GM23338 (cell line): ENCODE data around the gene NRDE2.
A peak's percentile ranks its signal among the peaks of the same experiment; 100 is the strongest.

Experiments
- CREB1 ChIP-seq: fragments of 250-450 bp; sonication (Bioruptor Pico); IDR thresholded peaks from 2 replicates; pipeline ENCODE4 v1.5.0; 2020; ENCODE audit warnings: low read depth, mild to moderate bottlenecking, moderate library complexity
- CTCF ChIP-seq, 2 experiments: fragments of 200-600 bp in 1 of 2; sonication (generic) in 1 of 2; conservative IDR thresholded peaks; 2 replicates each; pipeline versions ENCODE4 v1.5.1 to v1.6.1; 2016 to 2017; ENCODE audit warnings: antibody characterized with exemption in 2 of 2, low read depth in 2 of 2, mild to moderate bottlenecking in 2 of 2, moderate library complexity in 1 of 2
- ETS1 ChIP-seq: IDR thresholded peaks from 2 replicates; pipeline ENCODE4 v1.6.1; 2016; ENCODE audit warnings: antibody characterized with exemption
- EZH2 ChIP-seq: fragments of 200-600 bp; sonication (generic); IDR thresholded peaks from one replicate; pipeline ENCODE4 v1.8.0; 2017; ENCODE audit warnings: antibody characterized with exemption, mild to moderate bottlenecking, low read depth; ENCODE audit not compliant: unreplicated experiment
- EZH2phosphoT487 ChIP-seq: fragments of 200-600 bp; sonication (generic); IDR thresholded peaks from one replicate; pipeline ENCODE4 v1.8.1; 2018; ENCODE audit warnings: antibody characterized with exemption; ENCODE audit not compliant: unreplicated experiment
- POLR2AphosphoS5 ChIP-seq: IDR thresholded peaks from 2 replicates; pipeline ENCODE4 v1.6.1; 2016; ENCODE audit warnings: antibody characterized with exemption, low read depth
- ZNF114 ChIP-seq: fragments of 250-450 bp; sonication (Bioruptor Pico); IDR thresholded peaks from 2 replicates; pipeline ENCODE4 v1.5.0; 2020; ENCODE audit warnings: mild to moderate bottlenecking, moderate library complexity
- ZNF331 ChIP-seq: fragments of 250-450 bp; sonication (Bioruptor Pico); IDR thresholded peaks from 2 replicates; pipeline ENCODE4 v1.5.0; 2020; ENCODE audit warnings: low read depth, mild to moderate bottlenecking, moderate library complexity
- ZNF462 ChIP-seq: fragments of 250-450 bp; sonication (Bioruptor Pico); IDR thresholded peaks from 2 replicates; pipeline ENCODE4 v1.5.0; 2020; ENCODE audit warnings: mild to moderate bottlenecking, moderate library complexity

GRCh38 chr14:90276646-90277367 is 54.9 kb downstream of the NRDE2 start:
- TF ChIP-seq EZH2 (no peak), EZH2phosphoT487 (no peak), ETS1 (no peak), CREB1 (no peak), CTCF (conservative IDR thresholded peaks at IDR 0.05; ENCODE audit: low read depth in 2 of 2) (peak; percentile 14 to 62; a peak in 3 of 4 replicates), POLR2AphosphoS5 (no peak), ZNF331 (CRISPR knock-in tag) (no peak), ZNF462 (CRISPR knock-in tag) (no peak), ZNF114 (no peak)
